CD14-positive monocyte (primary cell): ENCODE data around the gene CDC26. TPM values are rescaled to one million over a fixed set of nuclear protein-coding genes. Genes with fewer than 3 reads are reported as not detected.
A peak's percentile ranks its signal among the peaks of the same experiment; 100 is the strongest.

ENCODE experiments used
- DNase-seq, 3 donors: peaks; one replicate each; pipeline ENCODE4 v3.0.0-alpha.2; 2011 to 2022
- H2AFZ ChIP-seq: 2 replicates; pipeline ENCODE4 v1.6.0; 2012; ENCODE audit warnings: mild to moderate bottlenecking, low read depth, low read length, inconsistent platforms; ENCODE audit not compliant: insufficient read depth, poor library complexity, severe bottlenecking
- H3K27ac ChIP-seq, 2 donors: 1 replicate in 1 of 2; 2 replicates in 1 of 2; pipeline ENCODE4 v1.5.1; 2012 to 2013; ENCODE audit warnings: low read length in 2 of 2, control low read depth in 1 of 2, inconsistent platforms in 1 of 2, low read depth in 1 of 2, mild to moderate bottlenecking in 1 of 2
- H3K27me3 ChIP-seq, 2 donors: one replicate each; pipeline versions ENCODE4 v1.6.0 to v1.6.1; 2011 to 2013; ENCODE audit warnings: low read length in 2 of 2; ENCODE audit not compliant: control insufficient read depth in 2 of 2, insufficient read depth in 2 of 2
- H3K36me3 ChIP-seq, 2 donors: replicated peaks in 1 of 2; 1 replicate in 1 of 2; 2 replicates in 1 of 2; pipeline versions ENCODE4 v1.5.1 to v1.6.1; 2012 to 2013; ENCODE audit warnings: low read length in 2 of 2, control low read depth in 1 of 2, inconsistent platforms in 1 of 2, mild to moderate bottlenecking in 1 of 2; ENCODE audit not compliant: insufficient read depth in 2 of 2, control insufficient read depth in 1 of 2
- H3K4me1 ChIP-seq, 2 donors: 1 replicate in 1 of 2; 2 replicates in 1 of 2; pipeline versions ENCODE4 v1.5.1 to v1.6.1; 2012 to 2013; ENCODE audit warnings: low read length in 2 of 2, control low read depth in 1 of 2, inconsistent platforms in 1 of 2, mild to moderate bottlenecking in 1 of 2, moderate library complexity in 1 of 2; ENCODE audit not compliant: insufficient read depth in 2 of 2, control insufficient read depth in 1 of 2
- H3K4me2 ChIP-seq: replicated peaks from 2 replicates; pipeline ENCODE3; 2012; ENCODE audit warnings: low read length, moderate library complexity, mild to moderate bottlenecking; ENCODE audit not compliant: poor library complexity, severe bottlenecking; ENCODE audit errors: extremely low read depth
- H3K4me3 ChIP-seq, 3 experiments: fragments of 200-600 bp in 1 of 3; sonication (generic) in 1 of 3; replicated peaks in 1 of 3; 1 replicate in 2 of 3; 2 replicates in 1 of 3; pipeline ENCODE4 v1.5.1; 2011 to 2013; ENCODE audit warnings: low read length in 3 of 3, mild to moderate bottlenecking in 3 of 3, control low read depth in 2 of 3, low read depth in 2 of 3, inconsistent platforms in 1 of 3, moderate library complexity in 1 of 3
- H3K79me2 ChIP-seq: 2 replicates; pipeline ENCODE4 v1.6.0; 2012; ENCODE audit warnings: mild to moderate bottlenecking, control low read depth, inconsistent platforms, low read length, moderate library complexity; ENCODE audit not compliant: insufficient read depth
- H3K9ac ChIP-seq: 2 replicates; pipeline ENCODE4 v1.6.0; 2017; ENCODE audit warnings: low read length, mild to moderate bottlenecking; ENCODE audit not compliant: insufficient read depth, poor library complexity, severe bottlenecking
- H3K9me3 ChIP-seq, 2 donors: replicated peaks in 1 of 2; 1 replicate in 1 of 2; 2 replicates in 1 of 2; pipeline versions ENCODE4 v1.5.1 to v1.6.1; 2012 to 2013; ENCODE audit warnings: low read length in 2 of 2, control low read depth in 1 of 2; ENCODE audit not compliant: control insufficient read depth in 1 of 2, insufficient read depth in 1 of 2
- H4K20me1 ChIP-seq: 2 replicates; pipeline ENCODE4 v1.6.0; 2012; ENCODE audit warnings: mild to moderate bottlenecking, low read length, control low read depth, moderate library complexity; ENCODE audit not compliant: insufficient read depth
- H3K27ac Mint-ChIP-seq, 7 donors: one replicate each; pipeline ENCODE4 v1.8.0; 2020; ENCODE audit warnings: mild to moderate bottlenecking in 7 of 7, mixed read lengths in 7 of 7, moderate library complexity in 6 of 7, inconsistent platforms in 2 of 7
- H3K27me3 Mint-ChIP-seq, 3 donors: one replicate each; pipeline ENCODE4 v1.8.0; 2021 to 2022; ENCODE audit warnings: low read depth in 3 of 3, mild to moderate bottlenecking in 3 of 3, mixed read lengths in 3 of 3, moderate library complexity in 3 of 3, inconsistent platforms in 1 of 3
- H3K36me3 Mint-ChIP-seq, 2 donors: one replicate each; pipeline ENCODE4 v1.8.0; 2020; ENCODE audit warnings: mixed read lengths in 2 of 2, inconsistent platforms in 1 of 2, mild to moderate bottlenecking in 1 of 2
- H3K4me1 Mint-ChIP-seq: one replicate; pipeline ENCODE4 v1.8.0; 2020; ENCODE audit warnings: mild to moderate bottlenecking, mixed read lengths
- H3K4me3 Mint-ChIP-seq, 2 donors: one replicate each; pipeline ENCODE4 v1.8.0; 2020; ENCODE audit warnings: mild to moderate bottlenecking in 2 of 2, mixed read lengths in 2 of 2, moderate library complexity in 1 of 2
- H3K9me3 Mint-ChIP-seq, 7 donors: one replicate each; pipeline ENCODE4 v1.8.0; 2020 to 2022; ENCODE audit warnings: mixed read lengths in 7 of 7, mild to moderate bottlenecking in 6 of 7, moderate library complexity in 6 of 7, inconsistent platforms in 2 of 7
- WGBS: methylation state at CpG from one replicate; pipeline ENCODE4 v1.1.5; 2013; ENCODE audit warnings: missing lambda C conversion rate; ENCODE audit not compliant: insufficient coverage; 5-methylcytosine and 5-hydroxymethylcytosine counted together
- intact Hi-C, 2 donors: fragments of 100-400 bp; cut with micrococcal nuclease; formaldehyde crosslinking; loops; one replicate each; pipeline versions ENCODE4 v1.15.0 to v1.15.1; 2023
- polyA plus RNA-seq, 3 donors: library from polyadenylated mRNA; depleted of rRNA in 1 of 3; unstranded in 2 of 3; stranded (reverse) in 1 of 3; fragments of 300-500 nt in 2 of 3; fragments of >200 nt in 1 of 3; fragmentation: Illumina TruSeq in 2 of 3; gene quantifications; 1 replicate in 2 of 3; 2 replicates in 1 of 3; pipeline ENCODE4 v1.2.3, GENCODE V29; 2012 to 2021
- TF ChIP-seq, protein P1 (sequence below): fragments of 200-600 bp; IDR thresholded peaks from one replicate; pipeline ENCODE4 v1.8.0; 2022; ENCODE audit warnings: antibody characterized with exemption, mild to moderate bottlenecking

Gene CDC26
- polyA plus RNA-seq, 3 donors: 17.9 to 87.8 (median 77.8) TPM

GRCh38 chr9:113219969-113220368 is 55.4 kb downstream of the CDC26 start:
- H3K79me2 ChIP-seq: peaks cover 88% of the 10 kb centered on the region
- H3K36me3 ChIP-seq: peaks cover 1 to 8% of the 10 kb centered on the region in 2 donors
- Mint-ChIP-seq H3K36me3 (peaks cover 16 to 17% of the 10 kb centered on the region in 2 donors), H3K27ac (peak overlapping the region; percentile 91 to 99 (median 94)), H3K4me1 (peaks cover 68% of the 10 kb centered on the region), H3K9me3 (peaks cover 0 to 3% (median 0%) of the 10 kb centered on the region in 7 donors), H3K4me3 (peak overlapping the region; percentile 93 to 94), H3K27me3 (no peaks in the 10 kb centered on the region)
- H3K27me3 ChIP-seq: no peaks in the 10 kb centered on the region
- H2AFZ ChIP-seq: no peak overlapping the region
- peaks cover 58 to 75% of the 10 kb centered on the region in 2 donors for H3K4me1 ChIP-seq
- peak overlapping the region; percentile 86 to 98 (median 95) for H3K4me3 ChIP-seq
- H3K9ac ChIP-seq: peak overlapping the region; percentile 82
- H3K27ac ChIP-seq: peak overlapping the region; percentile 87 to 94
- H3K9me3 ChIP-seq: no peaks in the 10 kb centered on the region
- WGBS: no CpG with 5 or more reads among the region's 1 CpG
- peak; percentile 62 to 72 (median 72) for DNase-seq
- TF ChIP-seq, protein P1, sequence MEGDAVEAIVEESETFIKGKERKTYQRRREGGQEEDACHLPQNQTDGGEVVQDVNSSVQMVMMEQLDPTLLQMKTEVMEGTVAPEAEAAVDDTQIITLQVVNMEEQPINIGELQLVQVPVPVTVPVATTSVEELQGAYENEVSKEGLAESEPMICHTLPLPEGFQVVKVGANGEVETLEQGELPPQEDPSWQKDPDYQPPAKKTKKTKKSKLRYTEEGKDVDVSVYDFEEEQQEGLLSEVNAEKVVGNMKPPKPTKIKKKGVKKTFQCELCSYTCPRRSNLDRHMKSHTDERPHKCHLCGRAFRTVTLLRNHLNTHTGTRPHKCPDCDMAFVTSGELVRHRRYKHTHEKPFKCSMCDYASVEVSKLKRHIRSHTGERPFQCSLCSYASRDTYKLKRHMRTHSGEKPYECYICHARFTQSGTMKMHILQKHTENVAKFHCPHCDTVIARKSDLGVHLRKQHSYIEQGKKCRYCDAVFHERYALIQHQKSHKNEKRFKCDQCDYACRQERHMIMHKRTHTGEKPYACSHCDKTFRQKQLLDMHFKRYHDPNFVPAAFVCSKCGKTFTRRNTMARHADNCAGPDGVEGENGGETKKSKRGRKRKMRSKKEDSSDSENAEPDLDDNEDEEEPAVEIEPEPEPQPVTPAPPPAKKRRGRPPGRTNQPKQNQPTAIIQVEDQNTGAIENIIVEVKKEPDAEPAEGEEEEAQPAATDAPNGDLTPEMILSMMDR: no peak
- intact Hi-C loops: loop anchor here (2.0 kb wide), 3 partner anchors 33 to 69 kb away; partner anchors contain the start of genes SLC31A2 (in 2 of the 2), CDC26 (in 1 of the 2) and PRPF4 (in 1 of the 2)
- H3K4me2 ChIP-seq: peak overlapping the region; percentile 99
- peaks cover 32% of the 10 kb centered on the region for H4K20me1 ChIP-seq

DNA sequence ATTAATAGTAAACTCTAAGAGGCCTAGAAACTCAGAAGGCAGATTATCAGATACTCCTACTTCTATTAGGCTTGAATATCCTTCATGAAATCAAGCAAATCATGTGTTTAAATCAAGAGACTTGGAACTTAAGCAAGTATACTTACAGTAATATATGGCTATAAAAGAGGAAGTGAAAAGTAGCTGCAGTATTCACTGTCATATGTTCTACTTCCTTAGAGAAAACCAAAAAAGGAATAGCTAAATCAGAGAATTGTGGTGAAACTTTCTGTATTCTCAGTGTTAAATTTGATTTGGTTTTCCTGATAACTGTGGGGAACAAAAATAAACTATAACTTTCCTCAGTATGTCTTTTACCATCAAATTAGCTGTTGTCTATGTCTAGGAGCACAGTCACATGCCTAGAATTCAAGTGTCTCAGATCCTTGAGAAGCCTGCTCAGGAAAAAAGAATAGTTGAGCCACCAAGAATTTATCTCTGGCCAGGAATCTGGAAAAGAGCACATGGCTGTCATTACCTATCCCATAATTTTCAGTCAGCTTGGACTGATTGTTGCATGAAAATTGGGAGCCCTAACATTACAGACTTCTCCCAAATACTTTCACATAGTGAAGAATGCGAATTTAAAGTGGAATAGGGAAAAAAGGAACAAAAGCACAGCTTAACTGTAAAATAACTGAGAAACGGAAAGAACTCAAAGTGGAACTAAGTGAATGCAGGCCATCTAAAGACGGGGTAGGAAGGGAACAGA is 56.0 kb downstream of the CDC26 start:
- Histone ChIP-seq H3K4me1 (peaks cover 58 to 77% of the 10 kb centered on the region in 2 donors), H3K36me3 (peaks cover 2 to 7% of the 10 kb centered on the region in 2 donors), H4K20me1 (peaks cover 39% of the 10 kb centered on the region), H3K9me3 (no peaks in the 10 kb centered on the region), H3K4me3 (peak overlapping the region; percentile 86 to 98 (median 95)), H3K9ac (peak overlapping the region; percentile 70), H3K79me2 (peaks cover 88% of the 10 kb centered on the region), H2AFZ (peak overlapping the region; percentile 34), H3K4me2 (peak overlapping the region; percentile 99), H3K27ac (peak overlapping the region; percentile 34 to 87), H3K27me3 (no peaks in the 10 kb centered on the region)
- 0% methylated on average over 1 of the region's 3 CpGs for WGBS
- TF ChIP-seq, protein P1: no peak
- Mint-ChIP-seq H3K27me3 (no peaks in the 10 kb centered on the region), H3K4me3 (peak overlapping the region; percentile 93 to 94), H3K9me3 (peaks cover 0 to 3% (median 0%) of the 10 kb centered on the region in 7 donors), H3K36me3 (peaks cover 15 to 16% of the 10 kb centered on the region in 2 donors), H3K4me1 (peaks cover 68% of the 10 kb centered on the region), H3K27ac (peak overlapping the region; percentile 91 to 99 (median 94))
- peak; percentile 57 to 86 (median 76) for DNase-seq
- intact Hi-C loops: loop anchor here in 1 of 2 donors (2.0 kb wide), 1 partner anchor 69 kb away; the partner anchor contains the start of gene SLC31A2

Other genes starting within 250 kb of the CDC26 start
- gene ZFP37, start 218.8 kb downstream of the CDC26 start, polyA plus RNA-seq: under 1 TPM; 0.07 to 0.38 (median 0.13) TPM
- 100 to 1,000 TPM in 2 of 3 donors, 10 to 100 TPM in 1; 82.9 to 247 (median 188) TPM for gene SLC31A2, start 124.6 kb downstream of the CDC26 start, polyA plus RNA-seq
- gene FKBP15, start 54.3 kb downstream of the CDC26 start, polyA plus RNA-seq: 100 to 1,000 TPM in 1 of 3 donors, 10 to 100 TPM in 2; 32.3 to 120 (median 55.7) TPM
- 10 to 100 TPM; 20.4 to 49.0 (median 38.8) TPM for gene SLC31A1, start 54.0 kb downstream of the CDC26 start, polyA plus RNA-seq
- 10 to 100 TPM; 13.0 to 23.8 (median 22.1) TPM for gene PRPF4, start 86 bp upstream of the CDC26 start, polyA plus RNA-seq
- gene RNF183, start 27.8 kb upstream of the CDC26 start, polyA plus RNA-seq: not detected
- under 1 TPM in 2 of 3 donors, not detected in 1; 0.05 to 0.11 TPM for gene WDR31, start 64.7 kb upstream of the CDC26 start, polyA plus RNA-seq
- gene BSPRY, start 74.0 kb upstream of the CDC26 start, polyA plus RNA-seq: under 1 TPM in 1 of 3 donors, not detected in 2; 0.16 TPM
- gene HDHD3, start 101.4 kb upstream of the CDC26 start, polyA plus RNA-seq: 10 to 100 TPM in 1 of 3 donors, 1 to 10 TPM in 2; 8.3 to 12.0 (median 9.2) TPM
- 10 to 100 TPM; 17.1 to 24.6 (median 20.9) TPM for gene ALAD, start 125.7 kb upstream of the CDC26 start, polyA plus RNA-seq
- 100 to 1,000 TPM in 1 of 3 donors, 10 to 100 TPM in 2; 36.1 to 113 (median 92.1) TPM for gene POLE3, start 135.1 kb upstream of the CDC26 start, polyA plus RNA-seq
- gene C9orf43, start 135.2 kb upstream of the CDC26 start, polyA plus RNA-seq: under 1 TPM in 1 of 3 donors, not detected in 2; 0.17 TPM
- 10 to 100 TPM in 2 of 3 donors, 1 to 10 TPM in 1; 9.1 to 16.2 (median 15.8) TPM for gene RGS3, start 188.2 kb upstream of the CDC26 start, polyA plus RNA-seq